RPMI7951 (cell line): ENCODE measurements around the gene C5. TPM values are rescaled to one million over a fixed set of nuclear protein-coding genes. Genes with fewer than 3 reads are reported as not detected.

Experiments used
- DNase-seq: peaks from one replicate; pipeline ENCODE4 v3.0.0-alpha.2; 2012; ENCODE audit warnings: low read depth
- total RNA-seq: library from RNA; depleted of rRNA; stranded (reverse); fragments of >200 nt; shearing (Covaris generic); gene quantifications from 2 replicates; pipeline ENCODE4 v1.2.3, GENCODE V29; 2014; rRNA removed

The C5 gene
- total RNA-seq, 1 experiment from 2014 or later, result 8.4 TPM

DNA sequence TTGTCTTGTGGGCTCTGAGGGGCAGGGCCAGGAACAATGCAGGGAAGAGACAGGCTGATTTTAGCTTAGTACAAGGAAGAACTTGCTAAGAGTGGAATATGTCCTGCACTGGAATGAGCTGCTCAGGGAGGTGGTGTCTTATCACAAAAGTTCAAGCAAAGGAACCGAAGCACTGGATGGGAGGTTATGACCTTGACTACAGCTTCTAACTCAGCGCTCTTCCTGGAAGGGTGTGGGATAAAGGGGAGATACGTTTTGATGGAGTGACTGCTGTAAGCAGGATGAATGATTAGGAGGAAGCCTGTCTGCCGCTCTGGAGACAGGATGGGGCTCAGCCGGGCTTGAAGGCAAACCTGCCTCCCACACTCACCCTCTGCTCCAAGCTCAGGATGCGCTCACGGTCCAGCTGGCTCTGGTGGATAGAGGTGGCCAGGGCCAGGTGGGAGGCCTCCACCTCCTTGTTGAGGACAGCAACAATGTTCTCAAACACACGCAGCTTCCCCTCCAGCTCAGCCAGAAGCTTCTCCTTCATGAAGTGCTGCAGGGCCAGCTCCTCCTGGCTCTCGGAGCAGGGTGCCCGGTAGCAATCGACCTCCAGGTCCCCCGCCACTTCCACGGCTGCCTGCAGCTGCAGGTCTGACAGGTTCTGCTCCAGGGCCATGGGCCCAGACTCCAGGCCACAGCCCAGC lies 137.0 kb downstream of the C5 start:
- DNase-seq, result no peak

- no peak for DNase-seq
Observed at GRCh38 chr9:120911295-120911837, 138.7 kb downstream of the C5 start.

GRCh38 chr9:120910643-120911042 lies 139.4 kb downstream of the C5 start:
- DNase-seq, result peak; percentile 30

DNA sequence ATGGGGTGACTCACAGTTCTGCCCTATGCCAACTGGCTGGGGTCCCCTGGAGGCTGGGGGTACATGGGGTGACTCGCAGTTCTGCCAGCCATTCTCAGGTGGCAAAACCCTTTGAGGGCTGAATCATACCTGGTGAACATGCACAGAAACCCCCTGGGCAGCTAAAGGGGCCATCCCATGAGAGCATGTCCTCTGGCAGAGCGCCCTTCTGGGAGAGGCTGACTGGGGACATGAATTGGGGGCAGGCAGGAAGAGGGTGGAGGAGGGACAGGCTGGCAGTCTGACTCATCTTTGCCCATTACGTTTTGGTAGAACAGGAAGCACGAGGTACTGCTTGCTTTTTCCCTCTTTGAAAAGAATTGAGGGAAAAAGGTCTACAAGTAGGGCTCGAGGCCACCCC lies 140.2 kb downstream of the C5 start:
- peak; percentile 60 for DNase-seq

GRCh38 chr9:120905315-120906164 lies 144.5 kb downstream of the C5 start:
- DNase-seq, result no peak

- no peak for DNase-seq
Observed at GRCh38 chr9:120904978-120905301, 145.1 kb downstream of the C5 start.

- DNase-seq, result no peak
Observed at GRCh38 chr9:120904061-120904977, 145.8 kb downstream of the C5 start.

DNA sequence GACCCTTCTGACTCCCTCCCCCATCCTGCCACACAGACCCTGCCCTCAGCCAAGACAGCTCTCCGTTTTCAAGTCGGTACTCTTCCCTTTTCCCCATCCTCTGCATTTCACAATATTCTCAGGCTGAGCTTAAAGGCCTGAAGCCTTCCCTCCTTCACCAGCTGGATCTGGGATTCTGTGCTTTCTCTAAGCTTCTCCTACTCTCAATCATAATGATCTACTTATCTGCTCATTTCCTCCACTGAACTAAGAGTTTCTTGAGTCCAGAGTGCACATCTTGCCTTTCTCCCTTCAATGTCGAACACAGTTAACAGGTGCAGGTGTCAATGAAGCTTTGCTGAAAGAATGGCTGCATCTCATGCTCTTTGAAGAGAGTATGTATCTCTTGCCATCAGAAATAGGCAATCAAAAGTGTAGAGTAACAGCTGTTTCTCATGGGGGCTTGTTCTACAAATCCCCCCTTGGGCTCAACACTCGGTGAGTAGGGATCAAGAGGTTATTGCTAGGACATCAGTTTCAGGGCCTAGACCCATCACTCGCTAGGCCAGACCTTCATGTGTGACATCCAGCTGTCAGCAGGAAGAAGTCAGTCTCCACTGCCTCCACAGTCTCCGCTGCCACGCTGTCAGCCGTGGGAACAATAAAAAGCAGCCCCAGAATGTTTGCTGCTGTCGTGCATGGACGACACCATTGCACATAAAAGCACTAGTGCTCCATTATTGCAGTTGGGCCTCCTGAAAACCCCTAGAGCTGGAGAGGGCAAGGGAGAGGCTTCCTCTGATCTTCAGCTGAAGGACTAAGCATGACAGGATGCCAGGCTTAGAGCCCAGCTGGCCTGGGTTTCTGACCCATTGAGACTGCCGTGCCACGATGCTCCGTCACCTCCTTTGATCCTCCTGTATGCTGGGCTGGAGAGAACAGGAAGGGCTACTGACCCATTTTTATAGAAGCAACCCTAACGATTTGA lies 147.2 kb downstream of the C5 start:
- no peak for DNase-seq

Other genes starting within 250 kb of the C5 start
- gene PSMD5, start 207.4 kb downstream of the C5 start, total RNA-seq, result 33.6 and 35.3 TPM in 2 replicates
- gene PHF19, start 173.1 kb downstream of the C5 start, total RNA-seq, result 73.2 and 73.4 TPM in 2 replicates
- gene TRAF1, start 123.5 kb downstream of the C5 start, total RNA-seq, result 3.1 and 3.4 TPM in 2 replicates
- gene CNTRL, start 24.7 kb upstream of the C5 start, total RNA-seq, result 16.9 and 19.5 TPM in 2 replicates
- 25.1 and 34.5 TPM in 2 replicates for gene RAB14, start 151.6 kb upstream of the C5 start, total RNA-seq
- 229 and 317 TPM in 2 replicates for gene GSN, start 217.9 kb upstream of the C5 start, total RNA-seq